Heart left ventricle (tissue), 16 donors: ENCODE data around the gene ETFB. TPM values are rescaled to one million over a fixed set of nuclear protein-coding genes. Genes with fewer than 3 reads are reported as not detected.
"Not testable (repeated sequence)": the region's sequence is repeated elsewhere in the genome, so short reads cannot be mapped to it uniquely, and the experiment has no call there.

Experiments used
- ATAC-seq, 4 donors: fragments of 200-7000 bp; cut with Tn5 transposase; one replicate each; pipeline ENCODE4 v1.9.1; 2020 to 2022; ENCODE audit warnings: moderate library complexity in 4 of 4, mild to moderate bottlenecking in 3 of 4, moderate number of reproducible peaks in 1 of 4
- DNase-seq, 5 donors: peaks; one replicate each; pipeline ENCODE4 v3.0.0-alpha.2; 2020
- H3K27ac ChIP-seq, 12 donors: fragments of 200-600 bp; sonication (generic) in 4 of 12; one replicate each; pipeline versions ENCODE4 v1.5.0 to v1.8.0; 2016 to 2022; ENCODE audit warnings: mild to moderate bottlenecking in 2 of 12
- H3K27me3 ChIP-seq, 9 donors: fragments of 200-600 bp; sonication (generic) in 2 of 9; one replicate each; pipeline versions ENCODE4 v1.5.1 to v1.8.0; 2016 to 2022; ENCODE audit warnings: mild to moderate bottlenecking in 3 of 9
- H3K36me3 ChIP-seq, 9 donors: fragments of 200-600 bp; sonication (generic) in 2 of 9; one replicate each; pipeline versions ENCODE4 v1.5.0 to v1.8.0; 2018 to 2022; ENCODE audit warnings: mild to moderate bottlenecking in 2 of 9
- H3K4me1 ChIP-seq, 12 donors: fragments of 200-600 bp; sonication (generic) in 4 of 12; one replicate each; pipeline versions ENCODE4 v1.5.0 to v1.8.0; 2016 to 2022; ENCODE audit warnings: mild to moderate bottlenecking in 3 of 12
- H3K4me3 ChIP-seq, 12 donors: fragments of 200-600 bp; sonication (generic) in 4 of 12; one replicate each; pipeline versions ENCODE4 v1.5.0 to v1.8.0; 2017 to 2022; ENCODE audit warnings: mild to moderate bottlenecking in 9 of 12, moderate library complexity in 4 of 12
- H3K9me3 ChIP-seq, 12 donors: fragments of 200-600 bp; sonication (generic) in 4 of 12; one replicate each; pipeline versions ENCODE4 v1.5.0 to v1.8.0; 2016 to 2022; ENCODE audit warnings: mild to moderate bottlenecking in 1 of 12
- POLR2A ChIP-seq, 2 donors: fragments of 450-650 bp; IDR thresholded peaks; one replicate each; pipeline ENCODE4 v1.6.1; 2017; ENCODE audit warnings: antibody characterized with exemption in 2 of 2, mild to moderate bottlenecking in 2 of 2, moderate library complexity in 2 of 2
- WGBS, 4 donors: extraction: QIAGEN DNeasy Blood & Tissue Kit in 2 of 4; methylation state at CpG; one replicate each; pipeline versions ENCODE4 v1.1.5 to v1.1.7; 2013 to 2018; 5-methylcytosine and 5-hydroxymethylcytosine counted together
- intact Hi-C, 10 donors: fragments of 100-400 bp; cut with DNase I; formaldehyde crosslinking; loops; one replicate each; pipeline versions ENCODE4 v1.11.1 to v1.14.2; 2022
- polyA plus RNA-seq, 2 donors: library from polyadenylated mRNA; stranded (reverse); fragments of 200-250 nt; gene quantifications; one replicate each; pipeline ENCODE4 v1.2.3, GENCODE V29; 2013
- total RNA-seq, 9 donors: library from RNA; depleted of rRNA in 2 of 9; stranded (reverse); fragments of >200 nt in 2 of 9; fragmentation: NEBNext Ultra II Directional in 3 of 9; extraction: Animal tissue kit (Norgen Biotek cat#: 25700) in 3 of 9; gene quantifications; one replicate each; pipeline versions ENCODE4 v1.1.0 to v1.2.4, GENCODE V29; 2016 to 2023
- TF ChIP-seq, protein P1 (sequence below), 12 donors: fragments of 200-600 bp; sonication (generic) in 4 of 12; IDR thresholded peaks; one replicate each; pipeline versions ENCODE4 v1.5.0 to v1.8.0; 2018 to 2022; ENCODE audit warnings: antibody characterized with exemption in 12 of 12, mild to moderate bottlenecking in 5 of 12
- donor health status: ischemic (EF 13 %, LVEDD 7.1; RV severe dilation, severe dysfunction).
- donor health status: healthy with polysubstance abuse.
- donor health status: DM: no; HTN: yes; CAD: no.
- donor health status: DM: no; HTN: no; CAD: no.
- donor health status: ischemic (EF 25% LVEDD 6.9; RV normal size, moderate dysfunction).
- donor health status: ischemic (EF 25% LVEDD 5.7; RV mildly dilated, moderate dysfunction).
- donor health status: healthy.
- donor health status: DM: yes; HTN: yes; CAD: no.
- donor health status: ischemic (EF 35%, LVEDD 5.7; RV mildly dilated, moderate dysfunction).
- donor health status: nonischemic (EF 11% LVEDD 7.7; RV severe dilation, severe dysfunction).
- donor health status: DM: yes; HTN: yes; CAD: no.
- donor health status: PGD.
- donor health status: ischemic (EF 29% LVEDD 5.4; RV normal size, mild dysfunction).
- donor health status: nonischemic (EF 23%, LVEDD 6.1; RV moderate dilation, normal function).

ETFB gene
- total and polyA plus RNA-seq, 11 donors = 206 to 835 (median 301) TPM

GRCh38 chr19:51407511-51408131 lies 41.4 kb upstream of the ETFB start:
- peak in 2 of 4 donors; percentile 33 to 72 for ATAC-seq
- 43 to 48% (median 45%) methylated on average over 6 of the region's 6 CpGs for WGBS, 4 donors

GRCh38 chr19:51402117-51402516 lies 35.9 kb upstream of the ETFB start:
- ATAC-seq (no peak), DNase-seq (no peak)
- Histone ChIP-seq H3K27ac (no peak overlapping the region), H3K9me3 (peaks cover 0 to 17% (median 5%) of the 10 kb centered on the region in 12 donors), H3K4me1 (peaks cover 0 to 11% (median 0%) of the 10 kb centered on the region in 12 donors), H3K4me3 (no peak overlapping the region), H3K36me3 (no peaks in the 10 kb centered on the region), H3K27me3 (peaks cover 0 to 3% (median 0%) of the 10 kb centered on the region in 9 donors)
- intact Hi-C loops = loop anchor here in 1 of 10 donors (5.0 kb wide), 1 partner anchor 610 kb away; no protein-coding TSS in a partner anchor
- WGBS, 4 donors = 94 to 96% (median 95%) methylated on average over 9 of the region's 9 CpGs
- TF ChIP-seq POLR2A (IDR thresholded peaks at IDR 0.05) = no peak
- TF ChIP-seq, protein P1, sequence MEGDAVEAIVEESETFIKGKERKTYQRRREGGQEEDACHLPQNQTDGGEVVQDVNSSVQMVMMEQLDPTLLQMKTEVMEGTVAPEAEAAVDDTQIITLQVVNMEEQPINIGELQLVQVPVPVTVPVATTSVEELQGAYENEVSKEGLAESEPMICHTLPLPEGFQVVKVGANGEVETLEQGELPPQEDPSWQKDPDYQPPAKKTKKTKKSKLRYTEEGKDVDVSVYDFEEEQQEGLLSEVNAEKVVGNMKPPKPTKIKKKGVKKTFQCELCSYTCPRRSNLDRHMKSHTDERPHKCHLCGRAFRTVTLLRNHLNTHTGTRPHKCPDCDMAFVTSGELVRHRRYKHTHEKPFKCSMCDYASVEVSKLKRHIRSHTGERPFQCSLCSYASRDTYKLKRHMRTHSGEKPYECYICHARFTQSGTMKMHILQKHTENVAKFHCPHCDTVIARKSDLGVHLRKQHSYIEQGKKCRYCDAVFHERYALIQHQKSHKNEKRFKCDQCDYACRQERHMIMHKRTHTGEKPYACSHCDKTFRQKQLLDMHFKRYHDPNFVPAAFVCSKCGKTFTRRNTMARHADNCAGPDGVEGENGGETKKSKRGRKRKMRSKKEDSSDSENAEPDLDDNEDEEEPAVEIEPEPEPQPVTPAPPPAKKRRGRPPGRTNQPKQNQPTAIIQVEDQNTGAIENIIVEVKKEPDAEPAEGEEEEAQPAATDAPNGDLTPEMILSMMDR (IDR thresholded peaks at IDR 0.05) = no peak

More at GRCh38 chr19:51407511-51408131, 41.4 kb upstream of the ETFB start:
- intact Hi-C loops = no loop called here
- H3K27me3 ChIP-seq = peaks cover 0 to 3% (median 0%) of the 10 kb centered on the region in 9 donors
- DNase-seq = no peak
- peaks cover 0 to 5% (median 1%) of the 10 kb centered on the region in 12 donors for H3K9me3 ChIP-seq
- H3K36me3 ChIP-seq = no peaks in the 10 kb centered on the region
- TF ChIP-seq, protein P1 (IDR thresholded peaks at IDR 0.05) = peak in 8 of 12 donors; percentile 15 to 36 (median 24)
- TF ChIP-seq POLR2A (IDR thresholded peaks at IDR 0.05) = no peak
- H3K4me1 ChIP-seq = peaks cover 0 to 27% (median 0%) of the 10 kb centered on the region in 12 donors
- H3K27ac ChIP-seq = peak overlapping the region in 1 of 12 donors; percentile 75
- no peak overlapping the region for H3K4me3 ChIP-seq

- Histone ChIP-seq H3K4me1 (peaks cover 0 to 11% (median 0%) of the 10 kb centered on the region in 12 donors), H3K9me3 (peaks cover 0 to 17% (median 3%) of the 10 kb centered on the region in 12 donors)
- intact Hi-C loops = loop anchor here in 4 of 10 donors (5.0 to 10.0 kb wide), 3 partner anchors 55 to 612 kb away; partner anchors contain the start of gene VSIG10L (in 2 of the 4)
- H3K36me3 ChIP-seq, H3K27ac ChIP-seq, H3K27me3 ChIP-seq, ATAC-seq, H3K4me3 ChIP-seq, DNase-seq: not testable (repeated sequence)
- WGBS, 4 donors = 82 to 89% (median 83%) methylated on average over 7 of the region's 7 CpGs
Observed at GRCh38 chr19:51399936-51400335, 33.7 kb upstream of the ETFB start.

GRCh38 chr19:51399231-51399630 lies 33.0 kb upstream of the ETFB start:
- peaks cover 0 to 18% (median 5%) of the 10 kb centered on the region in 12 donors for H3K4me1 ChIP-seq
- intact Hi-C loops = loop anchor here in 4 of 10 donors (10.0 kb wide), 2 partner anchors 54 to 64 kb away; partner anchors contain the start of gene VSIG10L (in 2 of the 4)
- ATAC-seq (no peak), DNase-seq (no peak)
- TF ChIP-seq, protein P1 (IDR thresholded peaks at IDR 0.05) = no peak
- no peak for TF ChIP-seq POLR2A (IDR thresholded peaks at IDR 0.05)
- H3K27ac ChIP-seq = no peak overlapping the region
- H3K36me3 ChIP-seq = no peaks in the 10 kb centered on the region
- no peak overlapping the region for H3K4me3 ChIP-seq
- 90 to 95% (median 93%) methylated on average over 5 of the region's 5 CpGs for WGBS, 4 donors
- no peaks in the 10 kb centered on the region for H3K27me3 ChIP-seq
- peaks cover 0 to 17% (median 3%) of the 10 kb centered on the region in 12 donors for H3K9me3 ChIP-seq
